ENCODE data around the gene WAS.
"Not testable (repeated sequence)": the region's sequence is repeated elsewhere in the genome, so short reads cannot be mapped to it uniquely, and the experiment has no call there.

The WAS gene

GRCh38 chrX:48683411-48683982, at the start of gene WAS:
WAS (plus strand) TSS chrX:48683799; CDS start chrX:48683854, 55 bp downstream.
- no peak for DNase-seq (ENCODE audit: low spot score)

GRCh38 chrX:48636301-48636700, 47.3 kb upstream of the WAS start:
- no peak for DNase-seq (ENCODE audit: low spot score)

- no peak for DNase-seq (ENCODE audit: low spot score)
Observed at GRCh38 chrX:48636776-48637175, 46.8 kb upstream of the WAS start.

- DNase-seq (ENCODE audit: low spot score) = no peak
Observed at GRCh38 chrX:48645669-48646068, 37.9 kb upstream of the WAS start.

- DNase-seq (ENCODE audit: low spot score) = peak; percentile 48
Observed at GRCh38 chrX:48648336-48648751, 35.3 kb upstream of the WAS start.

GRCh38 chrX:48649102-48649501, 34.5 kb upstream of the WAS start:
- DNase-seq (ENCODE audit: low spot score) = no peak

GRCh38 chrX:48652055-48652579, 31.5 kb upstream of the WAS start:
- not testable (repeated sequence) for DNase-seq (ENCODE audit: low spot score)

GRCh38 chrX:48654746-48655145, 28.9 kb upstream of the WAS start:
- DNase-seq (ENCODE audit: low spot score) = not testable (repeated sequence)

GRCh38 chrX:48659686-48660085, 23.9 kb upstream of the WAS start:
- not testable (repeated sequence) for DNase-seq (ENCODE audit: low spot score)

GRCh38 chrX:48663241-48663640, 20.4 kb upstream of the WAS start:
- DNase-seq (ENCODE audit: low spot score) = no peak

GRCh38 chrX:48664156-48664555, 19.4 kb upstream of the WAS start:
- DNase-seq (ENCODE audit: low spot score) = no peak

GRCh38 chrX:48665991-48666390, 17.6 kb upstream of the WAS start:
- no peak for DNase-seq (ENCODE audit: low spot score)

- DNase-seq (ENCODE audit: low spot score) = no peak
Observed at GRCh38 chrX:48666649-48667048, 16.9 kb upstream of the WAS start.

GRCh38 chrX:48667509-48667908, 16.1 kb upstream of the WAS start:
- no peak for DNase-seq (ENCODE audit: low spot score)

GRCh38 chrX:48668187-48668586, 15.4 kb upstream of the WAS start:
- not testable (repeated sequence) for DNase-seq (ENCODE audit: low spot score)

GRCh38 chrX:48676106-48676892, 7.3 kb upstream of the WAS start:
- DNase-seq (ENCODE audit: low spot score) = peak; percentile 88

- no peak for DNase-seq (ENCODE audit: low spot score)
Observed at GRCh38 chrX:48676893-48677270, 6.7 kb upstream of the WAS start.

GRCh38 chrX:48677516-48677915, 6.1 kb upstream of the WAS start:
- DNase-seq (ENCODE audit: low spot score) = no peak

GRCh38 chrX:48680467-48680866, 3.1 kb upstream of the WAS start:
- DNase-seq (ENCODE audit: low spot score) = peak; percentile 28

GRCh38 chrX:48680925-48681324, 2.7 kb upstream of the WAS start:
- not testable (repeated sequence) for DNase-seq (ENCODE audit: low spot score)

- DNase-seq (ENCODE audit: low spot score) = no peak
Observed at GRCh38 chrX:48681539-48682183, 1.9 kb upstream of the WAS start.

- DNase-seq (ENCODE audit: low spot score) = not testable (repeated sequence)
Observed at GRCh38 chrX:48682795-48683194, 804 bp upstream of the WAS start.

GRCh38 chrX:48684134-48684533, 535 bp downstream of the WAS start:
- no peak for DNase-seq (ENCODE audit: low spot score)

Measured in hematopoietic multipotent progenitor cell treated with erythropoietin and hydrocortisone succinate and interleukin-3 and kit ligand, for 15 days (in vitro differentiated cells).